Omental fat pad (tissue), 4 donors: ENCODE measurements around the gene DRGX. TPM values are rescaled to one million over a fixed set of nuclear protein-coding genes. Genes with fewer than 3 reads are reported as not detected.

Experiments used
- ATAC-seq: fragments of 150-250 bp; one replicate; pipeline ENCODE4 v1.9.1; 2016; ENCODE audit warnings: mild to moderate bottlenecking, moderate library complexity; ENCODE audit not compliant: low FRiP score
- DNase-seq: peaks from one replicate; pipeline ENCODE4 v3.0.0-alpha.2; 2019; ENCODE audit warnings: low spot score
- total RNA-seq, 4 donors: library from RNA; depleted of rRNA; stranded (reverse); fragments of >200 nt; gene quantifications; one replicate each; pipeline ENCODE4 v1.1.0, GENCODE V29; 2016
- TF ChIP-seq, protein P1 (sequence below), 3 donors: fragments of 450-650 bp; IDR thresholded peaks; one replicate each; pipeline ENCODE4 v1.5.1; 2016 to 2017; ENCODE audit warnings: antibody characterized with exemption in 3 of 3, mild to moderate bottlenecking in 3 of 3, moderate library complexity in 2 of 3

The DRGX gene
- total RNA-seq, 4 donors from 2014 or later: not detected

DNA sequence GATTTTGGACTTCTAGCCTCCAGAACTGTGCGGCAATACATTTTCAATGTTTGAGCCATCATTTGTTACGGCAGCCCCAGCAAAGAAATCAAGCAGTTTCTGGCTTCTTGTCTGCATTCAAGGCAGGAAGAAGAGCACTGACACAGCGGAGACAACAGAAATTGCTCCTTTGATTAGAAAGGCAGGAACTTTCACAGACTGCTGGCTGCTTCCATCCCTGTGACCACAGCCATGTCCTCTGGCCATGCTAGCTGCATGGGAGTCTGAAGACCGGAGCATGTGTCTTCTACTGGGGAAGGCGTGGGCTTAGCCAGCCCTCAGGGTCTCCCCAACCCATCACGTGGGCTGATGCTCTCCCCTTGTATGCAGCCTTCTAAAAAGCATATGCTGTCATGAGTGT, 77.9 kb downstream of the DRGX start:
- ATAC-seq (no peak), DNase-seq (no peak)
- TF ChIP-seq, protein P1, sequence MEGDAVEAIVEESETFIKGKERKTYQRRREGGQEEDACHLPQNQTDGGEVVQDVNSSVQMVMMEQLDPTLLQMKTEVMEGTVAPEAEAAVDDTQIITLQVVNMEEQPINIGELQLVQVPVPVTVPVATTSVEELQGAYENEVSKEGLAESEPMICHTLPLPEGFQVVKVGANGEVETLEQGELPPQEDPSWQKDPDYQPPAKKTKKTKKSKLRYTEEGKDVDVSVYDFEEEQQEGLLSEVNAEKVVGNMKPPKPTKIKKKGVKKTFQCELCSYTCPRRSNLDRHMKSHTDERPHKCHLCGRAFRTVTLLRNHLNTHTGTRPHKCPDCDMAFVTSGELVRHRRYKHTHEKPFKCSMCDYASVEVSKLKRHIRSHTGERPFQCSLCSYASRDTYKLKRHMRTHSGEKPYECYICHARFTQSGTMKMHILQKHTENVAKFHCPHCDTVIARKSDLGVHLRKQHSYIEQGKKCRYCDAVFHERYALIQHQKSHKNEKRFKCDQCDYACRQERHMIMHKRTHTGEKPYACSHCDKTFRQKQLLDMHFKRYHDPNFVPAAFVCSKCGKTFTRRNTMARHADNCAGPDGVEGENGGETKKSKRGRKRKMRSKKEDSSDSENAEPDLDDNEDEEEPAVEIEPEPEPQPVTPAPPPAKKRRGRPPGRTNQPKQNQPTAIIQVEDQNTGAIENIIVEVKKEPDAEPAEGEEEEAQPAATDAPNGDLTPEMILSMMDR (IDR thresholded peaks at IDR 0.05): no peak

DNA sequence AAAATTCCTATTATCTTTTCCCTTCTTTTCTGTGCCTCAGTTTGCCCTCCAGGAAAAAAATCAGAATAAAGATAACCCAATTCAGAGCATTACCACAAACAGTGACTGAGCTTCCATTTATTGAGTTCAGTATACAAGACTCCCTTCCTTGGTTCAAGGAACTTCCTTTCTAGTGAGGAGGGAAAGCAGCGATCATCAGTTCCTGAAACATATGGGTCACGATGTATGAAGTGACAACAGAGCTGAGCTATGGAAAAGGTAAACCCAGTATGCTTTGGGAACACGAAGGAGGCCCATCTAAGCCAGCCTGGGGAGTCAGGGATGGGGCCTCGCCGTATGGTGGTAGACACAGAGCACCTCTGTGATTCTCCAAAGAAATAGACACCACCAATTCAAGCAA, 81.1 kb downstream of the DRGX start:
- DNase-seq: no peak
- TF ChIP-seq, protein P1 (IDR thresholded peaks at IDR 0.05): no peak
- no peak for ATAC-seq

Other genes starting within 250 kb of the DRGX start
- gene TMEM273, start 207.7 kb downstream of the DRGX start, total RNA-seq: 10 to 100 TPM; 12.2 to 74.4 (median 34.1) TPM
- gene C10orf71, start 96.9 kb downstream of the DRGX start, total RNA-seq: not detected
- 10 to 100 TPM; 11.5 to 16.7 (median 11.8) TPM for gene ERCC6, start 143.0 kb upstream of the DRGX start, total RNA-seq
- gene SLC18A3, start 214.2 kb upstream of the DRGX start, total RNA-seq: not detected
- not detected for gene CHAT, start 217.9 kb upstream of the DRGX start, total RNA-seq